ENCODE results near the gene RAD21L1.

GRCh38 chr20:1299522-1299921, 73.7 kb downstream of the RAD21L1 start:
- TF ChIP-seq CTCF (IDR thresholded peaks at IDR 0.05) (no peak), POLR2A (IDR thresholded peaks at IDR 0.05) (no peak)
